PC-9 (cell line): ENCODE measurements around the gene HDAC7. TPM values are rescaled to one million over a fixed set of nuclear protein-coding genes. Genes with fewer than 3 reads are reported as not detected.

Experiments
- BruUV-seq: library from RNA; stranded (reverse); fragments of 400-500 nt; replicated peaks from 2 replicates; lab custom pipeline; 2021; lab: Mats Ljungman, UMichigan
- CTCF ChIA-PET: fragments of 300-600 bp; sonication (Branson Sonifier 250); formaldehyde crosslinking; loops from one replicate; lab custom pipeline; 2022; ENCODE audit warnings: antibody characterized with exemption; lab: Charles Lee
- POLR2A ChIA-PET: fragments of 300-600 bp; sonication (Branson Sonifier 250); formaldehyde crosslinking; loops from one replicate; lab custom pipeline; 2022; ENCODE audit warnings: antibody characterized with exemption; ENCODE audit not compliant: unreplicated experiment; lab: Charles Lee
- DNase-seq, 2 experiments: peaks; one replicate each; pipeline versions ENCODE4 v3.0.0 to v3.0.0-alpha.2; 2015 to 2022; ENCODE audit warnings: mixed read lengths in 1 of 2
- H2AFZ ChIP-seq: fragments of 200-600 bp; sonication (generic); 2 replicates; pipeline ENCODE4 v1.8.1; 2017; ENCODE audit warnings: antibody characterized with exemption
- H3F3A ChIP-seq: fragments of 200-600 bp; sonication (generic); 2 replicates; pipeline ENCODE4 v1.8.1; 2017; ENCODE audit warnings: antibody characterized with exemption, mild to moderate bottlenecking, low read depth; ENCODE audit not compliant: insufficient read depth
- H3K27ac ChIP-seq: fragments of 200-600 bp; sonication (generic); 2 replicates; pipeline ENCODE4 v1.6.1; 2016; ENCODE audit warnings: mixed run types
- H3K27me3 ChIP-seq: fragments of 200-600 bp; sonication (generic); 2 replicates; pipeline ENCODE4 v1.6.1; 2016; ENCODE audit warnings: low read depth, mixed run types; ENCODE audit not compliant: insufficient read depth
- H3K36me3 ChIP-seq: fragments of 200-600 bp; sonication (generic); 2 replicates; pipeline ENCODE4 v1.6.1; 2016; ENCODE audit warnings: low read depth, mixed run types
- H3K4me1 ChIP-seq: fragments of 200-600 bp; sonication (generic); replicated peaks from 2 replicates; pipeline ENCODE4 v1.6.1; 2016; ENCODE audit warnings: mixed run types; ENCODE audit not compliant: insufficient read depth
- H3K4me2 ChIP-seq: fragments of 200-600 bp; sonication (generic); 2 replicates; pipeline ENCODE4 v1.6.1; 2017; ENCODE audit warnings: mixed run types
- H3K4me3 ChIP-seq: fragments of 200-600 bp; sonication (generic); 2 replicates; pipeline ENCODE4 v1.6.1; 2016; ENCODE audit warnings: mixed run types
- H3K79me2 ChIP-seq: fragments of 200-600 bp; sonication (generic); 2 replicates; pipeline ENCODE4 v1.6.1; 2017; ENCODE audit warnings: low read depth, mixed run types
- H3K9me2 ChIP-seq: fragments of 200-600 bp; sonication (generic); 2 replicates; pipeline ENCODE4 v1.8.1; 2017; ENCODE audit warnings: mild to moderate bottlenecking; ENCODE audit not compliant: insufficient read depth
- H3K9me3 ChIP-seq: fragments of 200-600 bp; sonication (generic); 2 replicates; pipeline ENCODE4 v1.8.1; 2016; ENCODE audit warnings: low read depth; ENCODE audit not compliant: insufficient read depth
- H4K20me1 ChIP-seq: fragments of 200-600 bp; sonication (generic); 2 replicates; pipeline ENCODE4 v1.8.1; 2017; ENCODE audit not compliant: insufficient read depth
- CTCF ChIP-seq: fragments of 200-600 bp; sonication (generic); conservative IDR thresholded peaks from 2 replicates; pipeline ENCODE4 v1.6.1; 2017; ENCODE audit warnings: mixed run types, antibody characterized with exemption, mild to moderate bottlenecking, moderate library complexity
- EZH2 ChIP-seq: fragments of 200-600 bp; sonication (generic); IDR thresholded peaks from 2 replicates; pipeline ENCODE4 v1.8.0; 2017; ENCODE audit warnings: antibody characterized with exemption, low read depth
- intact Hi-C: fragments of 100-400 bp; cut with micrococcal nuclease; formaldehyde crosslinking; loops from one replicate; pipeline ENCODE4 v1.10.0; 2022; ENCODE audit not compliant: unreplicated experiment
- total RNA-seq: library from RNA; stranded (reverse); gene quantifications from 2 replicates; pipeline ENCODE4 v1.2.3, GENCODE V29; 2021

HDAC7 gene
- total RNA-seq, 1 experiment from 2014 or later, result 106 TPM

GRCh38 chr12:47846294-47846996 is 26.7 kb upstream of the HDAC7 start:
- intact Hi-C loops, result no loop called here
- no peak overlapping the region for H3K4me2 ChIP-seq
- no peaks in the 10 kb centered on the region for H3K9me3 ChIP-seq
- no peak overlapping the region for H2AFZ ChIP-seq
- no peak for DNase-seq
- no peak for TF ChIP-seq CTCF
- no peak for TF ChIP-seq EZH2
- H3K4me1 ChIP-seq, result no peaks in the 10 kb centered on the region
- no peak overlapping the region for H3K27ac ChIP-seq
- BruUV-seq, result no TSS peak
- no peaks in the 10 kb centered on the region for H3K79me2 ChIP-seq
- POLR2A ChIA-PET, result no interaction called here
- CTCF ChIA-PET, result no interaction called here
- H4K20me1 ChIP-seq, result 0 out of 2 replicates have a peak, but pooled peaks cover 2% of the 10 kb centered on the region
- H3F3A ChIP-seq, result no peaks in the 10 kb centered on the region
- H3K36me3 ChIP-seq, result no peaks in the 10 kb centered on the region
- no peaks in the 10 kb centered on the region for H3K9me2 ChIP-seq
- H3K27me3 ChIP-seq, result no peaks in the 10 kb centered on the region
- no peak overlapping the region for H3K4me3 ChIP-seq

GRCh38 chr12:47845081-47845480 is 25.4 kb upstream of the HDAC7 start:
- Histone ChIP-seq H3K27ac (no peak overlapping the region), H3K9me3 (no peaks in the 10 kb centered on the region), H3K4me3 (no peak overlapping the region), H3K9me2 (no peaks in the 10 kb centered on the region; the same call in 1 of the 2 replicates), H3K4me1 (no peaks in the 10 kb centered on the region), H3K79me2 (no peaks in the 10 kb centered on the region), H4K20me1 (0 out of 2 replicates have a peak, but pooled peaks cover 2% of the 10 kb centered on the region), H3K4me2 (no peak overlapping the region), H3K27me3 (no peaks in the 10 kb centered on the region), H3K36me3 (no peaks in the 10 kb centered on the region), H3F3A (no peaks in the 10 kb centered on the region), H2AFZ (no peak overlapping the region)
- no peak for DNase-seq
- no TSS peak for BruUV-seq
- ChIA-PET CTCF (no interaction called here), POLR2A (no interaction called here)
- TF ChIP-seq CTCF (no peak), EZH2 (no peak)
- intact Hi-C loops, result no loop called here

GRCh38 chr12:47844264-47845019 is 24.7 kb upstream of the HDAC7 start:
- Histone ChIP-seq H3F3A (no peaks in the 10 kb centered on the region), H3K79me2 (no peaks in the 10 kb centered on the region), H3K9me3 (no peaks in the 10 kb centered on the region), H3K27ac (no peak overlapping the region), H3K4me2 (no peak overlapping the region), H3K9me2 (no peaks in the 10 kb centered on the region; the same call in 1 of the 2 replicates), H3K4me3 (no peak overlapping the region), H3K36me3 (no peaks in the 10 kb centered on the region), H3K4me1 (no peaks in the 10 kb centered on the region), H3K27me3 (no peaks in the 10 kb centered on the region), H4K20me1 (0 out of 2 replicates have a peak, but pooled peaks cover 2% of the 10 kb centered on the region), H2AFZ (no peak overlapping the region)
- POLR2A ChIA-PET, result no interaction called here
- CTCF ChIA-PET, result no interaction called here
- intact Hi-C loops, result no loop called here
- no TSS peak for BruUV-seq
- no peak for TF ChIP-seq EZH2
- no peak for TF ChIP-seq CTCF
- DNase-seq, result no peak
